HepG2 (cell line): Measurements from ENCODE around the gene S100A5. TPM values are rescaled to one million over a fixed set of nuclear protein-coding genes. Genes with fewer than 3 reads are reported as not detected.

Source experiments
- ATAC-seq: fragments of 200-7000 bp; cut with Tn5 transposase; 3 replicates; pipeline ENCODE4 v1.9.1; 2020; ENCODE audit warnings: mild to moderate bottlenecking, moderate library complexity
- BruUV-seq: library from RNA; stranded (reverse); fragments of 400-500 nt; replicated peaks from 2 replicates; lab custom pipeline; 2021; lab: Mats Ljungman, UMichigan
- CTCF ChIA-PET: fragments of 300-600 bp; formaldehyde crosslinking; extraction: SDS; loops from one replicate; lab custom pipeline; 2021; ENCODE audit warnings: low total read pairs, inconsistent platforms, low intra/inter-chr PET ratio; lab: Yijun Ruan, JAX
- POLR2A ChIA-PET: fragments of 350-600 bp; sonication (Branson Sonifier 250); formaldehyde crosslinking; loops from one replicate; lab custom pipeline; 2020; ENCODE audit warnings: antibody characterized with exemption, inconsistent platforms; lab: Yijun Ruan, JAX
- DNase-seq: peaks from one replicate; pipeline ENCODE4 v3.0.0-alpha.2; 2015; ENCODE audit warnings: low spot score
- FAIRE-seq: peaks from 3 replicates; lab custom pipeline; 2011; peaks lifted over from hg19 to GRCh38; lab: Jason Lieb, UNC
- H2AFZ ChIP-seq: one replicate; pipeline ENCODE4 v1.6.1; 2011; ENCODE audit warnings: low read length, inconsistent platforms
- H3K27ac ChIP-seq: fragments of 300-600 bp; 3 replicates; pipeline ENCODE4 v1.8.0; 2011; ENCODE audit warnings: mixed run types, mild to moderate bottlenecking, mixed read lengths, low read length, inconsistent platforms; ENCODE audit not compliant: insufficient read depth; ENCODE audit errors: extremely low read length
- H3K27me3 ChIP-seq, 2 experiments: fragments of 200-600 bp in 1 of 2; 2 replicates in 1 of 2; 3 replicates in 1 of 2; pipeline versions ENCODE4 v1.6.0 to v1.8.0; 2011; ENCODE audit warnings: low read length in 2 of 2, mild to moderate bottlenecking in 2 of 2, moderate library complexity in 2 of 2, inconsistent platforms in 1 of 2; ENCODE audit not compliant: insufficient read depth in 2 of 2, control insufficient read depth in 1 of 2
- H3K36me3 ChIP-seq, 2 experiments: fragments of 200-600 bp in 1 of 2; replicated peaks in 1 of 2; 2 replicates in 1 of 2; 3 replicates in 1 of 2; pipeline versions ENCODE4 v1.5.1 to v1.8.0; 2011; ENCODE audit warnings: low read length in 2 of 2, inconsistent platforms in 1 of 2; ENCODE audit not compliant: insufficient read depth in 2 of 2, control insufficient read depth in 1 of 2
- H3K4me1 ChIP-seq: 2 replicates; pipeline ENCODE4 v1.5.1; 2012; ENCODE audit warnings: low read length, inconsistent platforms; ENCODE audit not compliant: insufficient read depth
- H3K4me2 ChIP-seq: 2 replicates; pipeline ENCODE4 v1.6.0; 2011; ENCODE audit warnings: low read depth, low read length, inconsistent platforms
- H3K4me3 ChIP-seq, 3 experiments: fragments of 200-600 bp in 1 of 3; sonication (generic), shearing (Covaris generic) in 1 of 3; replicated peaks in 1 of 3; 2 replicates each; pipeline ENCODE4 v1.5.1; 2011 to 2016; ENCODE audit warnings: low read length in 3 of 3, inconsistent platforms in 2 of 3, low read depth in 2 of 3, mild to moderate bottlenecking in 2 of 3, control low read depth in 1 of 3, mixed read lengths in 1 of 3; ENCODE audit not compliant: insufficient read depth in 1 of 3
- H3K79me2 ChIP-seq: one replicate; pipeline ENCODE4 v1.6.1; 2011; ENCODE audit warnings: low read length, inconsistent platforms; ENCODE audit not compliant: insufficient read depth
- H3K9ac ChIP-seq: 2 replicates; pipeline ENCODE4 v1.6.0; 2011; ENCODE audit warnings: mild to moderate bottlenecking, low read depth, low read length, inconsistent platforms; ENCODE audit not compliant: insufficient read depth
- H3K9me3 ChIP-seq: 2 replicates; pipeline ENCODE4 v1.5.1; 2012; ENCODE audit warnings: mild to moderate bottlenecking, low read length
- H4K20me1 ChIP-seq: 2 replicates; pipeline ENCODE4 v1.6.0; 2011; ENCODE audit warnings: inconsistent platforms, mild to moderate bottlenecking, low read length, moderate library complexity; ENCODE audit not compliant: insufficient read depth
- RNF2 ChIP-seq: fragments of 450-650 bp; conservative IDR thresholded peaks from 2 replicates; pipeline ENCODE4 v1.6.1; 2016; ENCODE audit warnings: low read depth
- ZNF746 ChIP-seq: sonication (generic); formaldehyde crosslinking; IDR thresholded peaks from 2 replicates; pipeline ENCODE4 v1.8.0; 2022; ENCODE audit warnings: mild to moderate bottlenecking, missing genetic modification reagents
- WGBS: methylation state at CpG from one replicate; pipeline ENCODE4 v1.1.6; 2017; ENCODE audit warnings: low lambda C conversion rate; 5-methylcytosine and 5-hydroxymethylcytosine counted together
- in situ Hi-C: cut with HindIII; loops from 2 replicates; pipeline ENCODE4 v1.10.0; 2017; ENCODE audit warnings: low pct_unique_long_range_greater_than_20kb; ENCODE audit not compliant: extremely low pct_ligation_motif_present
- intact Hi-C: fragments of 100-400 bp; cut with micrococcal nuclease; formaldehyde crosslinking; loops from one replicate; pipeline ENCODE4 v1.10.0; 2022; ENCODE audit not compliant: unreplicated experiment
- polyA plus RNA-seq, 8 experiments: library from polyadenylated mRNA; depleted of rRNA in 3 of 8; stranded (reverse) in 7 of 8; unstranded in 1 of 8; fragments of >200 nt; fragmentation: Illumina TruSeq in 4 of 8; extraction: Trizol in 4 of 8; gene quantifications; 2 replicates each; pipeline versions ENCODE4 v1.2.1 to v1.2.3, GENCODE V29; 2011 to 2016; ENCODE audit warnings: low read depth in 4 of 8, missing spikeins in 1 of 8, mixed read lengths in 1 of 8; ENCODE audit not compliant: insufficient read depth in 1 of 8
- total RNA-seq, 5 experiments: library from RNA; depleted of rRNA; stranded (reverse); fragments of >200 nt; fragmentation: Illumina TruSeq; extraction: Trizol; gene quantifications; 2 replicates each; pipeline ENCODE4 v1.2.3, GENCODE V29; 2016; ENCODE audit warnings: low read depth in 1 of 5
- TF ChIP-seq, protein P1 (sequence below): IDR thresholded peaks from 2 replicates; pipeline ENCODE4 v1.6.1; 2012; ENCODE audit warnings: low read length, improper control_type of control experiment
- TF ChIP-seq, protein P2 (sequence below): IDR thresholded peaks from 2 replicates; pipeline ENCODE4 v1.6.1; 2016; ENCODE audit warnings: low read depth
- TF ChIP-seq, protein P3 (sequence below): sonication (generic); formaldehyde crosslinking; IDR thresholded peaks from 2 replicates; pipeline ENCODE4 v1.8.1; 2023; ENCODE audit warnings: mild to moderate bottlenecking, moderate library complexity, missing genetic modification reagents
- TF ChIP-seq, protein P4 (sequence below): sonication (generic); formaldehyde crosslinking; IDR thresholded peaks from 2 replicates; pipeline ENCODE4 v1.4.0; 2020; ENCODE audit warnings: missing genetic modification reagents

The S100A5 gene
- total and polyA plus RNA-seq, 2 of the 13 experiments (the other 11 are each of a cell fraction or from before 2014, with no cell fraction given) = not detected

DNA sequence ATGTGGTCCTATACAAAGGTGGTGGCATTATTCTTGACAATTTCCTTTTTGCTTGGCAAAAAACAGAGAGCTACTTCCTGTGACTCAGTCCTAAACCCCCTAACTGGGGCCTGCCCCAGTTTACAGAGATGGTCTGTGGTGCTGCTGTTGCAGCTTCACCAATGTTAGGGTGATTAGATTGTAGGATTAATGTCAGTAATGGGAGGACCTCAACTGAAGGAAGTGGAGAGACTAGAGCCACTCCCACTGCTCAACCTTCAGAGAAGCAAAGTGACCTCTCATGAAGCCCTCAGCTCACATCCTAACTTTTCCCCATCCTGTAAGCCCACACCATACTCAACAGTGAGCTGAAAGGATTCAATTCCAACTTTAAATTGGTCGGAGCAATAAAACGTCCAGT, 8.6 kb downstream of the S100A5 start (continued):
- TF ChIP-seq, protein P1, sequence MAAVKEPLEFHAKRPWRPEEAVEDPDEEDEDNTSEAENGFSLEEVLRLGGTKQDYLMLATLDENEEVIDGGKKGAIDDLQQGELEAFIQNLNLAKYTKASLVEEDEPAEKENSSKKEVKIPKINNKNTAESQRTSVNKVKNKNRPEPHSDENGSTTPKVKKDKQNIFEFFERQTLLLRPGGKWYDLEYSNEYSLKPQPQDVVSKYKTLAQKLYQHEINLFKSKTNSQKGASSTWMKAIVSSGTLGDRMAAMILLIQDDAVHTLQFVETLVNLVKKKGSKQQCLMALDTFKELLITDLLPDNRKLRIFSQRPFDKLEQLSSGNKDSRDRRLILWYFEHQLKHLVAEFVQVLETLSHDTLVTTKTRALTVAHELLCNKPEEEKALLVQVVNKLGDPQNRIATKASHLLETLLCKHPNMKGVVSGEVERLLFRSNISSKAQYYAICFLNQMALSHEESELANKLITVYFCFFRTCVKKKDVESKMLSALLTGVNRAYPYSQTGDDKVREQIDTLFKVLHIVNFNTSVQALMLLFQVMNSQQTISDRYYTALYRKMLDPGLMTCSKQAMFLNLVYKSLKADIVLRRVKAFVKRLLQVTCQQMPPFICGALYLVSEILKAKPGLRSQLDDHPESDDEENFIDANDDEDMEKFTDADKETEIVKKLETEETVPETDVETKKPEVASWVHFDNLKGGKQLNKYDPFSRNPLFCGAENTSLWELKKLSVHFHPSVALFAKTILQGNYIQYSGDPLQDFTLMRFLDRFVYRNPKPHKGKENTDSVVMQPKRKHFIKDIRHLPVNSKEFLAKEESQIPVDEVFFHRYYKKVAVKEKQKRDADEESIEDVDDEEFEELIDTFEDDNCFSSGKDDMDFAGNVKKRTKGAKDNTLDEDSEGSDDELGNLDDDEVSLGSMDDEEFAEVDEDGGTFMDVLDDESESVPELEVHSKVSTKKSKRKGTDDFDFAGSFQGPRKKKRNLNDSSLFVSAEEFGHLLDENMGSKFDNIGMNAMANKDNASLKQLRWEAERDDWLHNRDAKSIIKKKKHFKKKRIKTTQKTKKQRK = no peak
- TF ChIP-seq RNF2 = no peak

DNA sequence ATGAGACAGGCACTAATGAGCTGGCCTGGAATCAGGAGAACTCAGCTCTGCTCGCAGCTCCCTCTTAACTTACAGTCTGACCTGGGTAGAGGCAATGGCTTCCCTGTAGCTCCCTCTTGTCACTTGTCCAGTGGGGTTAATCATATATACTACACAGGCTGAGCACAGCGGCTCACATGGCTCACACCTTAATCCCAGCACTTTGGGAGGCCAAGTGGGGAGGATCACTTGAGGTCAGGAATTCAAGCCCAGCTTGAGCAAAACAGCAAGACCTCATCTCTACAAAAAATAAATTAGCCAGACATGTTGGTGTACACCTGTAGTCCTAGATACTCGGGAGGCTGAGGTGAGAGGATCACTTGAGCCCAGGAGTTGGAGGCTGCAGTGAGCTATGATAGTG, 9.1 kb downstream of the S100A5 start:
- Histone ChIP-seq H3K9me3 (no peaks in the 10 kb centered on the region), H4K20me1 (no peaks in the 10 kb centered on the region), H3K9ac (no peak overlapping the region), H2AFZ (no peak overlapping the region)
- no peak for FAIRE-seq
- BruUV-seq = no TSS peak
- TF ChIP-seq, protein P2, sequence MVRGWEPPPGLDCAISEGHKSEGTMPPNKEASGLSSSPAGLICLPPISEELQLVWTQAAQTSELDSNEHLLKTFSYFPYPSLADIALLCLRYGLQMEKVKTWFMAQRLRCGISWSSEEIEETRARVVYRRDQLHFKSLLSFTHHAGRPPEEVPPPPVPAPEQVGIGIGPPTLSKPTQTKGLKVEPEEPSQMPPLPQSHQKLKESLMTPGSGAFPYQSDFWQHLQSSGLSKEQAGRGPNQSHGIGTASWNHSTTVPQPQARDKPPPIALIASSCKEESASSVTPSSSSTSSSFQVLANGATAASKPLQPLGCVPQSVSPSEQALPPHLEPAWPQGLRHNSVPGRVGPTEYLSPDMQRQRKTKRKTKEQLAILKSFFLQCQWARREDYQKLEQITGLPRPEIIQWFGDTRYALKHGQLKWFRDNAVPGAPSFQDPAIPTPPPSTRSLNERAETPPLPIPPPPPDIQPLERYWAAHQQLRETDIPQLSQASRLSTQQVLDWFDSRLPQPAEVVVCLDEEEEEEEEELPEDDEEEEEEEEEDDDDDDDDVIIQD (CRISPR knock-in tag) = no peak
- TF ChIP-seq, protein P3, sequence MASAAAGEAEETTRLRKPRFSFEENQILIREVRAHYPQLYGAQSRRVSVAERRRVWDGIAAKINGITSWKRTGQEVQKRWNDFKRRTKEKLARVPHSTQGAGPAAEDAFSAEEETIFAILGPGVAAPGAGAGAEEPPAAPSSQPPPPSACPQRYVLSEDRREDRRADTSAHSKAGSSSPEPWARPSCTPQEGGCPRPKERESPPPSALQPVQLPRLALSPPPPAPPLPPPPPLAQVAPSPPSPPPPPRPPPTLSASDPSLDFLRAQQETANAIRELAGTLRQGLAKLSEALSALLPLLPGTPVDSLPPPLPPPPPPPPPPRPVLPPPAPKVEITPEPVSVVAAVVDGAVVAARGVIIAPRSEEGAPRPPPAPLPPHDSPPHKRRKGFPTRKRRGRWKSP (CRISPR knock-in tag) = no peak
- no peak for TF ChIP-seq ZNF746 (CRISPR knock-in tag)
- TF ChIP-seq, protein P4, sequence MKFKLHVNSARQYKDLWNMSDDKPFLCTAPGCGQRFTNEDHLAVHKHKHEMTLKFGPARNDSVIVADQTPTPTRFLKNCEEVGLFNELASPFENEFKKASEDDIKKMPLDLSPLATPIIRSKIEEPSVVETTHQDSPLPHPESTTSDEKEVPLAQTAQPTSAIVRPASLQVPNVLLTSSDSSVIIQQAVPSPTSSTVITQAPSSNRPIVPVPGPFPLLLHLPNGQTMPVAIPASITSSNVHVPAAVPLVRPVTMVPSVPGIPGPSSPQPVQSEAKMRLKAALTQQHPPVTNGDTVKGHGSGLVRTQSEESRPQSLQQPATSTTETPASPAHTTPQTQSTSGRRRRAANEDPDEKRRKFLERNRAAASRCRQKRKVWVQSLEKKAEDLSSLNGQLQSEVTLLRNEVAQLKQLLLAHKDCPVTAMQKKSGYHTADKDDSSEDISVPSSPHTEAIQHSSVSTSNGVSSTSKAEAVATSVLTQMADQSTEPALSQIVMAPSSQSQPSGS (CRISPR knock-in tag) = no peak
- TF ChIP-seq, all 625 proteins: peak for 0
- H3K4me1 ChIP-seq = peaks cover 53% of the 10 kb centered on the region
- CTCF ChIA-PET = interaction anchor here (2.8 kb wide), 1 partner anchor 36 kb away, joined by 42 read pairs; no protein-coding TSS in a partner anchor
- POLR2A ChIA-PET = interaction anchor here (1.6 to 6.6 kb wide), 4 partner anchors 12 to 102 kb away, joined by 5 to 49 read pairs (median 18); partner anchors contain the start of genes CHTOP and S100A2
- no peak overlapping the region for H3K27ac ChIP-seq
- no peaks in the 10 kb centered on the region for H3K36me3 ChIP-seq
- no peak overlapping the region for H3K4me3 ChIP-seq
- in situ Hi-C loops = loop anchor here (5.0 kb wide), 1 partner anchor 36 kb away; the partner anchor contains the start of gene S100A2
- 56% methylated on average over 2 of the region's 3 CpGs for WGBS
- DNase-seq = no peak
- ATAC-seq = no peak
- H3K4me2 ChIP-seq = no peak overlapping the region
- H3K79me2 ChIP-seq = no peaks in the 10 kb centered on the region
- H3K27me3 ChIP-seq = no peaks in the 10 kb centered on the region; a peak in 1 of 5 replicates
- intact Hi-C loops = no loop called here
